ENCODE data around the gene PITPNM1. TPM values are rescaled to one million over a fixed set of nuclear protein-coding genes. Genes with fewer than 3 reads are reported as not detected.

PITPNM1 gene
- total RNA-seq, 2 donors from 2014 or later, result 10.7 to 30.7 TPM

DNA sequence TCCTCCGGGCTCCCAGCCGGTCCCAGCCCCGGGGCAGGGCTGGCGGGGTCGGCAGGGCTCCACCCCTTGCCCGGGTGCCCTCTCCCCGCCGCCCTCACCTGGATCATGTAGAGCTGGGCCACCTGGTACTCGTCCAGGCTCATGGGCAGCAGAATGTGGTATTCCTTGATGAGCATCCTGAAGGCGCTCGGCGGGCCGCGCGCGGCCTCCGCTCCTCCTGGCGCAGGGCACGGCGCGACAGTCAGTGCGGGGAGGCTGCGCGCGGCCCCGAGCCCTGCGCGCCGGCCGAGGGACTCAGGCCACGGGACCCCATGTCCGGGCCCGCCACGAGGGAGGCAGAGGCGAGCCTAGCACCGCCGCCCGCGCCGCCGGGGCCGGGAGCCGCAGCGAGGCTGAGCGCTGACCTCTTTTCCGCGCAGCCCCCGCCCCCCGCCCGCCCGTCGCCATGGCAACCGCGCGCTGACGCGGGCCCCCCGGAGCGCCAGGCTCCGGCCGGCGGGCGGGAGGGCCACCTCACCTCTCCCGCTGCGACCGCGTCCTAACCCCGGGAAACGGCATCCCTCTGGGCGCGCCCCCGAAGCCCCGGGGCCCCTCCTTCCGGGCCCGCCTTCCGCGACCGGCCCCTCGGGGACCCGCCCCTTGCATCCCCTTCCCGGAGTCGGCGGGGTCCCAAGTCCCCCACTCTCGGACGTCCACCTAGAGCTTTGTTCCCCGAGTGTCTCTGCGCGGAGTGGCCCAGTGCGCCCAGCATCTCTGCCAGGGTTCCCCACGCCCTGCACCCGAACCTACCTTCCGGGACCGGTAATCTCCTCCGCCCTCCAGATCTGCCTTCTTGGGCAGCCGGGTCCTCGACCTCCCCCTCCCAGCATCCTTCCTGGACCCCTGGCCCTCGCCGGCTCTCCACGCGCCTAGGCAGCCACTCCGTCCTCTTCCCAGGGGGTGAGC is 886 bp downstream of the PITPNM1 start:
- Histone ChIP-seq H3K4me1 (peaks cover 0 to 54% of the 10 kb centered on the region in 2 donors), H3K36me3 (peaks cover 23% of the 10 kb centered on the region), H3K4me3 (peak overlapping the region; percentile 74 to 77), H3K27ac (peak overlapping the region; percentile 99), H3K27me3 (no peaks in the 10 kb centered on the region), H3K9me3 (no peaks in the 10 kb centered on the region)
- no peak for DNase-seq (ENCODE audit: low spot score)
- TF ChIP-seq, protein P1, sequence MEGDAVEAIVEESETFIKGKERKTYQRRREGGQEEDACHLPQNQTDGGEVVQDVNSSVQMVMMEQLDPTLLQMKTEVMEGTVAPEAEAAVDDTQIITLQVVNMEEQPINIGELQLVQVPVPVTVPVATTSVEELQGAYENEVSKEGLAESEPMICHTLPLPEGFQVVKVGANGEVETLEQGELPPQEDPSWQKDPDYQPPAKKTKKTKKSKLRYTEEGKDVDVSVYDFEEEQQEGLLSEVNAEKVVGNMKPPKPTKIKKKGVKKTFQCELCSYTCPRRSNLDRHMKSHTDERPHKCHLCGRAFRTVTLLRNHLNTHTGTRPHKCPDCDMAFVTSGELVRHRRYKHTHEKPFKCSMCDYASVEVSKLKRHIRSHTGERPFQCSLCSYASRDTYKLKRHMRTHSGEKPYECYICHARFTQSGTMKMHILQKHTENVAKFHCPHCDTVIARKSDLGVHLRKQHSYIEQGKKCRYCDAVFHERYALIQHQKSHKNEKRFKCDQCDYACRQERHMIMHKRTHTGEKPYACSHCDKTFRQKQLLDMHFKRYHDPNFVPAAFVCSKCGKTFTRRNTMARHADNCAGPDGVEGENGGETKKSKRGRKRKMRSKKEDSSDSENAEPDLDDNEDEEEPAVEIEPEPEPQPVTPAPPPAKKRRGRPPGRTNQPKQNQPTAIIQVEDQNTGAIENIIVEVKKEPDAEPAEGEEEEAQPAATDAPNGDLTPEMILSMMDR (IDR thresholded peaks at IDR 0.05), result no peak

GRCh38 chr11:67503119-67504004 is 1.8 kb downstream of the PITPNM1 start:
- TF ChIP-seq, protein P1 (IDR thresholded peaks at IDR 0.05), result no peak
- Histone ChIP-seq H3K27ac (no peak overlapping the region), H3K9me3 (no peaks in the 10 kb centered on the region), H3K27me3 (no peaks in the 10 kb centered on the region), H3K4me1 (peaks cover 0 to 47% of the 10 kb centered on the region in 2 donors), H3K36me3 (peaks cover 23% of the 10 kb centered on the region), H3K4me3 (peak overlapping the region; percentile 74 to 77)
- no peak for DNase-seq (ENCODE audit: low spot score)

DNA sequence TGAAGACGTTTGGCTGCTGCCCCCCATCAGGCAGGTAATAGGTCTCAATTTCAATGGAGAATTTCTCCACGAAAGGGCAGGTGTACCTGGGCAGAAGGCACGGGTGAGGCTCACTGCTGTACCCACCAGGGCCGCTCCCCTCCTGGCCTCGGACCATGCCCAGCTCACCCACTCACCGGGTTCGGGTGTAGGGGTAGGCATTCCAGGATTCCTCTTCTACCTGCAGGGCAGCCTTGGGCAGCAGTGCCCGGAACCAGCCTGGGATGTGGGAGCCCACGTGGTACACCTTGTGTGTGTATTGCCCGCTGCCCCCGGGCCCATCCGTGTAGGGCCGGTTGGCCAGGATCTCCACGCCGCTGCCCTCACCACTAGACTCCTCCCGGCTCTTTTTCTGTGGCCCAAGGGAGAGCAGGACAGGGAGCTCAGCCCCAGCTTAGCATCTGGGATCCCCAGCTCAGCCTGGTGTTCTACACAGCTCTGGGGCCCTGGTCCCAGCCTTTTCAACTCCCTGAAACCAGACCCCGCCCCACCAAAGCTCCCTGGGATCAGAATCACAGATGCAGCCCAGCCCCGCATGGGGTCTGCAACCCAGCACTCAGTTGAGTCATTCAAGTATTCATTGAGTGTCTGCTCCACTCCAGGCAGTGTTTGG is 2.7 kb downstream of the PITPNM1 start:
- Histone ChIP-seq H3K9me3 (no peaks in the 10 kb centered on the region), H3K4me3 (no peak overlapping the region), H3K4me1 (peaks cover 0 to 42% of the 10 kb centered on the region in 2 donors), H3K27me3 (no peaks in the 10 kb centered on the region), H3K36me3 (peaks cover 23% of the 10 kb centered on the region), H3K27ac (no peak overlapping the region)
- TF ChIP-seq, protein P1 (IDR thresholded peaks at IDR 0.05), result no peak
- DNase-seq (ENCODE audit: low spot score), result no peak

- TF ChIP-seq, protein P1 (IDR thresholded peaks at IDR 0.05), result no peak
- no peak for DNase-seq (ENCODE audit: low spot score)
- H3K27me3 ChIP-seq, result no peaks in the 10 kb centered on the region
- H3K4me1 ChIP-seq, result peaks cover 0 to 36% of the 10 kb centered on the region in 2 donors
- H3K4me3 ChIP-seq, result no peak overlapping the region
- H3K36me3 ChIP-seq, result peaks cover 19% of the 10 kb centered on the region
- no peaks in the 10 kb centered on the region for H3K9me3 ChIP-seq
- H3K27ac ChIP-seq, result no peak overlapping the region
These were observed 3.3 kb downstream of the PITPNM1 start for GRCh38 chr11:67501854-67502253.

Data from right atrium auricular region (tissue), 2 donors.